Neural cell (in vitro differentiated cells): ENCODE measurements around the gene OTULIN. TPM values are rescaled to one million over a fixed set of nuclear protein-coding genes. Genes with fewer than 3 reads are reported as not detected.

Experiments used
- H2AFZ ChIP-seq: fragments of 200-600, 300-800 bp; sonication (generic), shearing (Covaris generic); 2 replicates; pipeline ENCODE4 v1.6.0; 2014; ENCODE audit warnings: low read depth, mild to moderate bottlenecking, antibody characterized with exemption, low read length, moderate library complexity
- H3F3A ChIP-seq: fragments of 200-600 bp; shearing (Covaris generic); 2 replicates; pipeline ENCODE4 v1.6.1; 2016; ENCODE audit warnings: mild to moderate bottlenecking, moderate library complexity, mixed read lengths, antibody characterized with exemption, low read length; ENCODE audit not compliant: insufficient read depth, poor library complexity, severe bottlenecking
- H3K27ac ChIP-seq: fragments of 200-600, 300-800 bp; sonication (generic), shearing (Covaris generic); 2 replicates; pipeline ENCODE4 v1.5.1; 2014; ENCODE audit warnings: mild to moderate bottlenecking, low read length, moderate library complexity
- H3K27me3 ChIP-seq: fragments of 300-800, 200-600 bp; sonication (generic), shearing (Covaris generic); 2 replicates; pipeline ENCODE4 v1.6.0; 2014; ENCODE audit warnings: mild to moderate bottlenecking, low read depth, low read length, moderate library complexity; ENCODE audit not compliant: insufficient read depth
- H3K36me3 ChIP-seq: fragments of 300-800, 200-600 bp; sonication (generic), shearing (Covaris generic); 2 replicates; pipeline ENCODE4 v1.5.1; 2014; ENCODE audit warnings: mild to moderate bottlenecking, antibody characterized with exemption, low read length, moderate library complexity; ENCODE audit not compliant: insufficient read depth
- H3K4me2 ChIP-seq: fragments of 300-800, 200-600 bp; sonication (generic), shearing (Covaris generic); 2 replicates; pipeline ENCODE4 v1.6.0; 2014; ENCODE audit warnings: mild to moderate bottlenecking, low read length
- H3K4me3 ChIP-seq: fragments of 300-800, 200-600 bp; sonication (generic), shearing (Covaris generic); 2 replicates; pipeline ENCODE4 v1.5.1; 2014; ENCODE audit warnings: mild to moderate bottlenecking, low read length, moderate library complexity
- H3K79me2 ChIP-seq: fragments of 200-600 bp; shearing (Covaris generic); replicated peaks from 2 replicates; pipeline ENCODE4 v1.6.0; 2014; ENCODE audit warnings: mild to moderate bottlenecking, low read length, moderate library complexity; ENCODE audit not compliant: insufficient read depth
- H3K9ac ChIP-seq: fragments of 300-800, 200-600 bp; sonication (generic), shearing (Covaris generic); 2 replicates; pipeline ENCODE4 v1.6.1; 2016; ENCODE audit warnings: mild to moderate bottlenecking, low read length, mixed read lengths
- H3K9me2 ChIP-seq: fragments of 200-600 bp; shearing (Covaris generic); 2 replicates; pipeline ENCODE4 v1.6.1; 2016; ENCODE audit warnings: mild to moderate bottlenecking, low read length, mixed read lengths; ENCODE audit not compliant: insufficient read depth
- H3K9me3 ChIP-seq: fragments of 200-600, 300-800 bp; sonication (generic), shearing (Covaris generic); 2 replicates; pipeline ENCODE4 v1.6.1; 2016; ENCODE audit warnings: mild to moderate bottlenecking, mixed run types, low read length, moderate library complexity, mixed read lengths
- H4K20me1 ChIP-seq: fragments of 200-600 bp; shearing (Covaris generic); 2 replicates; pipeline ENCODE4 v1.6.1; 2016; ENCODE audit warnings: mild to moderate bottlenecking, mixed run types; ENCODE audit not compliant: insufficient read depth
- EP300 ChIP-seq: fragments of 450-650 bp; conservative IDR thresholded peaks from 2 replicates; pipeline ENCODE4 v1.6.1; 2014; ENCODE audit warnings: antibody characterized with exemption, mild to moderate bottlenecking, moderate library complexity; ENCODE audit not compliant: poor library complexity, severe bottlenecking
- EZH2 ChIP-seq: fragments of 200-600, 300-800 bp; shearing (Covaris generic), sonication (generic); IDR thresholded peaks from 2 replicates; pipeline ENCODE4 v1.6.1; 2014; ENCODE audit warnings: antibody characterized with exemption, low read length, borderline replicate concordance, mild to moderate bottlenecking; ENCODE audit not compliant: insufficient read depth, poor library complexity, severe bottlenecking
- MXI1 ChIP-seq: fragments of 450-650 bp; conservative IDR thresholded peaks from 2 replicates; pipeline ENCODE4 v1.6.1; 2014; ENCODE audit warnings: antibody characterized with exemption, mild to moderate bottlenecking; ENCODE audit not compliant: poor library complexity, severe bottlenecking
- POLR2AphosphoS5 ChIP-seq: IDR thresholded peaks from 2 replicates; pipeline ENCODE4 v1.6.1; 2012
- RAD21 ChIP-seq: fragments of 450-650 bp; conservative IDR thresholded peaks from 2 replicates; pipeline ENCODE4 v1.6.1; 2014; ENCODE audit warnings: antibody characterized with exemption, mild to moderate bottlenecking, moderate library complexity
- REST ChIP-seq: IDR thresholded peaks from 2 replicates; pipeline ENCODE4 v1.6.1; 2012; ENCODE audit warnings: borderline replicate concordance
- SMC3 ChIP-seq: fragments of 450-650 bp; conservative IDR thresholded peaks from 2 replicates; pipeline ENCODE4 v1.6.1; 2014; ENCODE audit warnings: antibody characterized with exemption, mild to moderate bottlenecking, moderate library complexity; ENCODE audit not compliant: poor library complexity
- TAF1 ChIP-seq: IDR thresholded peaks from 2 replicates; pipeline ENCODE4 v1.6.1; 2012; ENCODE audit warnings: low read depth
- polyA plus RNA-seq: library from polyadenylated mRNA; depleted of rRNA; stranded (reverse); fragments of >200 nt; gene quantifications from 2 replicates; pipeline ENCODE4 v1.2.3, GENCODE V29; 2014
- TF ChIP-seq, protein P1 (sequence below): fragments of 450-650 bp; IDR thresholded peaks from 2 replicates; pipeline ENCODE4 v1.5.1; 2014; ENCODE audit warnings: antibody characterized with exemption, mild to moderate bottlenecking, moderate library complexity; ENCODE audit not compliant: poor library complexity, severe bottlenecking

The OTULIN gene
- polyA plus RNA-seq, 1 donor from 2014 or later: 19.9 TPM

DNA sequence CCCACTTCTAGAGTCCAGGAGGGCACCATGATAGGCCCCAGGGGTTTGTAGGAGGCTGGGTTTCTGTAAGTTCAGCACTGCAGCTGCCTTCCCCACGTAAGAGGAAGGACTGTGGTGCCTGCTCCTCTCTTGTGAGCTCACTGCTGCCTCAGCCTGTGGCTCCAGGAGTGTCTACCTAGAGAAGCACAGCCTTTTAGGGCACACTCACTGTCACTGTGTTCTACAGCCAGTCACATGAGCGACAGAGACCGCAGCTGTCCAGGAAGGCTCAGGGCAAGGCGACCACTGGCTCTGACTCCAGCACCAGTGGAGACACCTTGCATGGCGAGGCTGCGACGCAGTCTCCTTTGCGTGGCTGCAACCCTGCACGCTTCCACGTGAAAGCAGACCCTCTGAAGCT is 72.8 kb downstream of the OTULIN start:
- no peak overlapping the region for H3K27ac ChIP-seq
- peaks cover 4% of the 10 kb centered on the region for H3K36me3 ChIP-seq
- H3K4me2 ChIP-seq: no peak overlapping the region
- H2AFZ ChIP-seq: no peak overlapping the region
- no peaks in the 10 kb centered on the region for H4K20me1 ChIP-seq
- no peak for TF ChIP-seq MXI1
- no peak for TF ChIP-seq POLR2AphosphoS5
- TF ChIP-seq REST: no peak
- TF ChIP-seq EP300: no peak
- no peak for TF ChIP-seq RAD21
- no peak for TF ChIP-seq TAF1
- no peak for TF ChIP-seq EZH2
- TF ChIP-seq, protein P1, sequence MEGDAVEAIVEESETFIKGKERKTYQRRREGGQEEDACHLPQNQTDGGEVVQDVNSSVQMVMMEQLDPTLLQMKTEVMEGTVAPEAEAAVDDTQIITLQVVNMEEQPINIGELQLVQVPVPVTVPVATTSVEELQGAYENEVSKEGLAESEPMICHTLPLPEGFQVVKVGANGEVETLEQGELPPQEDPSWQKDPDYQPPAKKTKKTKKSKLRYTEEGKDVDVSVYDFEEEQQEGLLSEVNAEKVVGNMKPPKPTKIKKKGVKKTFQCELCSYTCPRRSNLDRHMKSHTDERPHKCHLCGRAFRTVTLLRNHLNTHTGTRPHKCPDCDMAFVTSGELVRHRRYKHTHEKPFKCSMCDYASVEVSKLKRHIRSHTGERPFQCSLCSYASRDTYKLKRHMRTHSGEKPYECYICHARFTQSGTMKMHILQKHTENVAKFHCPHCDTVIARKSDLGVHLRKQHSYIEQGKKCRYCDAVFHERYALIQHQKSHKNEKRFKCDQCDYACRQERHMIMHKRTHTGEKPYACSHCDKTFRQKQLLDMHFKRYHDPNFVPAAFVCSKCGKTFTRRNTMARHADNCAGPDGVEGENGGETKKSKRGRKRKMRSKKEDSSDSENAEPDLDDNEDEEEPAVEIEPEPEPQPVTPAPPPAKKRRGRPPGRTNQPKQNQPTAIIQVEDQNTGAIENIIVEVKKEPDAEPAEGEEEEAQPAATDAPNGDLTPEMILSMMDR: no peak
- TF ChIP-seq SMC3: no peak
- no peaks in the 10 kb centered on the region for H3K9me3 ChIP-seq
- no peaks in the 10 kb centered on the region for H3K27me3 ChIP-seq
- no peaks in the 10 kb centered on the region for H3F3A ChIP-seq
- H3K9ac ChIP-seq: no peak overlapping the region
- H3K4me3 ChIP-seq: no peak overlapping the region
- no peaks in the 10 kb centered on the region for H3K79me2 ChIP-seq
- no peaks in the 10 kb centered on the region for H3K9me2 ChIP-seq

- Histone ChIP-seq H3K27ac (no peak overlapping the region), H2AFZ (no peak overlapping the region), H3K4me2 (no peak overlapping the region), H3K79me2 (no peaks in the 10 kb centered on the region), H4K20me1 (no peaks in the 10 kb centered on the region), H3K36me3 (peaks cover 11% of the 10 kb centered on the region), H3K9me3 (no peaks in the 10 kb centered on the region), H3K27me3 (no peaks in the 10 kb centered on the region), H3K9me2 (no peaks in the 10 kb centered on the region), H3K9ac (no peak overlapping the region), H3K4me3 (no peak overlapping the region), H3F3A (no peaks in the 10 kb centered on the region)
- TF ChIP-seq, protein P1: no peak
- TF ChIP-seq TAF1: no peak
- no peak for TF ChIP-seq SMC3
- TF ChIP-seq POLR2AphosphoS5: no peak
- TF ChIP-seq REST: no peak
- no peak for TF ChIP-seq EZH2
- TF ChIP-seq EP300: no peak
- no peak for TF ChIP-seq RAD21
Observed at GRCh38 chr5:14738050-14738449, 73.5 kb downstream of the OTULIN start.
